GM23248 (cell line): ENCODE results near the gene GMEB2.

Experiments
- EZH2 ChIP-seq: fragments of 200-600 bp; sonication (generic); IDR thresholded peaks from 2 replicates; pipeline ENCODE4 v1.6.1; 2018; ENCODE audit warnings: antibody characterized with exemption, mild to moderate bottlenecking; ENCODE audit not compliant: insufficient read depth, poor library complexity, severe bottlenecking
- EZH2phosphoT487 ChIP-seq: fragments of 200-600 bp; sonication (generic); IDR thresholded peaks from 2 replicates; pipeline ENCODE4 v1.6.1; 2018; ENCODE audit warnings: antibody characterized with exemption, moderate library complexity, mild to moderate bottlenecking, low read depth; ENCODE audit not compliant: insufficient read depth

DNA sequence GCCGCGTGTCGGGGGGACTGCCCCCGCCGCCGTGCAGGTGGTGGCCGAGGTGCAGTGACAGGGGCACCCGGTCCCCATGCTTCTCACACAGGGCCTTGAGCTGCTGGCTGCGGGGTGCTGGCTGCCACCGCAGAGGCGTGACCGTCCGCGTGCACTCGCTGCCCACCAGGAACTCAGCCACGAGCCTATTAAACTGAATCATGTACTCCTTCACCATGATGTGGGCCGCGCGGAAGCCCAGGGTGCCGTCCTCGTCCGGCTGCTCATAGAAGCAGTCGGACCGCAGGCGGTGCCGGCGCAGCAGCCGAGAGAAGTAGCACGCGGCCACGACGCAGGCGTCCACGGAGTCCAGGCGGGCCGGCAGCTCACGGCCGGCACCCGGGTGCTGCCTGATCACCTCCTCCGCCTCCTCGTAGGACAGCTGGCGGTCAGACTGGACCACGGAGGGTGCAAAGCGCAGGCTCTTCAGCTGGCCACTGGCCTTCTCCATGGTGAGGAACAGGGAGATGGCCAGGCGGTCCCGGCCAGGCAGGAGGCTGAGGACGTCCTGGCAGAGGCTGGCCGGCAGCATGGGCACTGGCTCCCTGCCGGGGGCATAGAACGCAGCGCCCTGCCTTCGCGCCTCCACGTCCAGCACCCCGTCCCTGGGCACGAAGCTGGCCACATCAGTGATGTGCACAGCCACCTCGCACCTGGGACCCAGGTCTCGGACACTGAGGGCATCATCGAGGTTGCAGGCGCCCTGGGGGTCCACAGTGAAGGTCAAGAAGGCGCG, 62.7 kb downstream of the GMEB2 start:
- TF ChIP-seq EZH2 (no peak), EZH2phosphoT487 (no peak)
